GM21367 (cell line): ENCODE data around the gene NLGN1.

Experiments used
- ATAC-seq: cut with Tn5 transposase; IDR thresholded peaks from one replicate; pipeline ENCODE4 v1.9.1; 2021; ENCODE audit not compliant: unreplicated experiment

The NLGN1 gene

DNA sequence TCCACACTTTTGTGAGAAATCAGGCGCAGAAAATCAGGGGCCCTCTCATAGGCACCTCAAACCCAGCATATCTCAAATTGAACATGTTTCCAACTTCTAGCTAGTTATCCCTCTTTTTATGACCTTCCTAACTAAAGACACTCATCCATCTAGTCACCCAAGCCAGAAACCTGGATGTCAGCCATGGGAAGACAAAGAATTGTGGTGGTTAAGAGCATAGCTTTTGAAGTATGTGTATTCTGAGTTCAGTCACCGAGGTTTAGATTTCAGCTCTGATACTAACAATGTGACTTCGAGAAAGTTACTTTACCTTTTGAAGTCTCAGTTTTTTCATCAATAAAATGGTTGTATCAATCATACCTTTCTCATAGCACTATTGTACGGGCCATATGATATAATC lies 495.5 kb downstream of the NLGN1 start:
- no peak for ATAC-seq

DNA sequence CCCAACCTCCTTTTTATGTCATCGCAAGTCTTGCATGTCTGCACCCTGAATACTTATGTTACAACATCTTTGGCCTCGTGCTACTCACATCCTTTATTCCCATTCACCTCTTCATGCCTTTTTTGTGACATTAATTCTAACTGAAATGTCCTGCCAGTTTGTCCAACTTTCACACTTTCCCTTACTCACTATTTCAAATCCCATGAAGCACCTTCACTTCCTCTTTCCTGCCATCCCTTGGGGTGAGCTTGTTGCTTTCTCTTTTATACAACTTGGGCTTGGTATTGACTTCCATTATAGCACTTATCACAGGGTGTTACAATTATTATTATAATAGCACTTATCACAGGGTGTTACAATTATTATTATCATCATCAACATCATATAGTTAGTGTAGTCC lies 496.3 kb downstream of the NLGN1 start:
- no peak for ATAC-seq

DNA sequence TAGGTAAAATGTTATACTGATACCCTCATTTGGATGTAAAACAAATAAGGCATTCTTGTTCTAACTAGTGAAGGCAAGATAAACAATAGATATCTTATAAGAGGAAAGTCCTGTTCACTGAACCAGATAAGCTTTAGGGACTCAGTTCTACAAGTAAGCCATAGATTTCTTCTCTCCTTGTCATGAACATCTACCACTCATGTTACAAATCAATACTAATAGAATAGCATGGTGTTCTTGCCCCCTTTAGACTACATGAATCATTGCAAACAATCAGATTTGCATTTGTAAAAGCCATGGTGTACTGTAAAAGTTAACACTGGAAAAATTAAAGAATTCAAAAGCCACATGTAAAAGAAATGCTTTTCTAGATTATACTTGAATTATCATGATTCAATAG lies 500.1 kb downstream of the NLGN1 start:
- ATAC-seq = no peak

DNA sequence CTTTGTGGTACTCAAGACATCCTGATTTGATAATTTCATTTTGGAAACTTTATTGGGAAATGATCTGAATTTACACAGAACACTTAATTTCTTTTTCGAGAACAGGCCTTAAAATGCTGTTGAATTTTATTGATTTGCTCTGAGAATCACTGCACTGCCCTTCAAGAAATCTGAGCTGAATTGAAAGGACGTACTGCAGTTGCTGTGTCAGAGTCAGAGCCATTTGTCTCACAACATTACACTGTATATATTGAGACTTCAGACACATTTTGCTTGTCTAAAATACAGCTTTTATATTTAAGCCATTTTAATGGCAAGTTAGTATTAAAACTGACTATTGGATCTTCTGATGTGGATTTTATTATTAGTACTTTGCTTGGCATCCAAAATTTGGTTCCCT lies 504.1 kb downstream of the NLGN1 start:
- ATAC-seq = no peak

DNA sequence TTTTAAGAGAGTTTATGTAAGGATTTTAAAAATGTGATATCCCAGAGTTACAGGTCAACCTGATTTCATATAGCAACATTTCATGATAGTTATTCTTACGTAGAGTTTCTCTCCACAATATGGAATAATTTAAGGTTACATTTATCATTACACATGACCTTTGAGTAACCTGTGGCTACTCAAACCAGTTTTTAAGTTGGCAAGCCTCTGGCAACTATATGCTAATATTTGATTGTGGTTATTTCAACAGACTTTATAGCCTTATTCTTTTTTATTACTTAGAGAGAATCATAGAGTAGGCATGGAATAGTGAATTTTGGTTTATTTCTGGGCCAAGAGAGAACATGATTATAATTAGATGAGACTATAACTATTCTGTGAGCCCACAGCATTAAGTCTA lies 504.9 kb downstream of the NLGN1 start:
- no peak for ATAC-seq

DNA sequence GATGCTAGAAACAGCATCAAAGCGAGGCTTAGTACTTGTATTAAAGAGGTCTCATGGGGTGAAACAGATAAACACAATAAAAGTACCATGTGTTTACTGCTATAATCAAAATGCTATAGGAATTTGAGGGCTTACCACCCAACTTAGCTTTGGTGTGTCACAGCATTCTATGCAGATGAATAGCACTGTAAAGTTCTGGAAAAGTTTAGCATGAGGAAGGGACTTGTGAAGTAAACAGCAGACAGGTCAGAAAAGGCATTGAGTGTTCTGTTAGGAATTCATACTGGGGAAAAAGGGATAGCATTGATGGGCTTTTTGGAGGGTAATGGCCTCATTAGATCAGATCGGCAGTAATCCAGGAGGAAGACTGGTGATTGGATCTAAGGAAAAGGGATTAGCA lies 505.3 kb downstream of the NLGN1 start:
- ATAC-seq = no peak

DNA sequence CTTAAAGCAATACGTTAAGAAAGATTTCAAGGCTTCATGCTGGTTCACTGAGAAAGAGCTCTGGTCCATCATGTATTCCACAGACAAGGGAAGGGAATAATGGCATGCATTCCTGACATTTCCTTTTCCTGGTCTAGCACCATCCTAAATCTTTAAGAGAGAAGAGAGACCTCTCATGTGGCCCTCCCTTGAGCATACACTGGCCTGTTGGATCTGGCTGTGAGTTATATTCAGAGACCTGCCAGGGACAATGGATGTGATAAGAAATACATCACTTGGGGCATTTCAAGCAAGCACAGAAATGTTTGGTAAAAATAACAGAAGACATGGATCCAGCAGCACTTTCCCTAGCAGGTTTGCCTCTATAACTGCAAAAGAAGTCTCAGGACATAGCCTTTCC lies 507.8 kb downstream of the NLGN1 start:
- no peak for ATAC-seq

DNA sequence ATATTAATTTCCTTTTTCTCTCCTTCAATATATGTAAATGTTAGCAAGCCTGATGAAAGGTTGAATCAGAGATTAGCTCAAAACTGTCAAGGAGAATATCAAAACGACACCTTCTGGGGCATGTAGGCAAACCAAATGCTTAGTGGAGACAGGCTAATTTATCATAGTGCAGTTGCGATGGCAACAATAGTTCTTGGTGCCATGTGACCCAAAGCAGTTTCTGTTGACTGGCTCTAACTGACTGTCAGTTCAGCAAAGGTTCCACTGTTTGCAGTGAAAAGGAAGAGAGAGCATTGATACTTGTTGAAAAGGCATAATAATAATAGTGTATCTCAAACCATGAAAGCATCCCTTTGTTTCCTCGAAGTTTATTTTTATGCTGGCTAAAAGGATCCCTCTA lies 513.9 kb downstream of the NLGN1 start:
- ATAC-seq = no peak

DNA sequence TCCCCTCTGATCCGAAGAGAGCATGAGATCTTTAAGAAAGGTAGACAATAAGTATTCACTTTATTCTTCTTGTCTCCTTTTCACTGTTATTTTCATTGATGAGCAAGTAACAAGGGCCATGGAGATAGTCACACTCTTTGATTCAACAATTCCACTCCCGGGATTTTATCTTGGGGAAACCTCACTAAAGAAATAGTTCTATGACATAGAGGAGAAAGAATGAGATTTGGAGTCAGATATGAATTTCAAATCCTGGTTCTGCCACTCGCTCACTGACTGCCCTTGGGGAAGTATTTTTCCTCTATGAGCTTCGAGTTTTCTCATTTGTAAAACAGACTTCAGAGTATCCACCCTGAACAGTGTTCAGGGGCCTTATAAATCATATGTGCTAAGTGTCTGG lies 514.6 kb downstream of the NLGN1 start:
- ATAC-seq = no peak

DNA sequence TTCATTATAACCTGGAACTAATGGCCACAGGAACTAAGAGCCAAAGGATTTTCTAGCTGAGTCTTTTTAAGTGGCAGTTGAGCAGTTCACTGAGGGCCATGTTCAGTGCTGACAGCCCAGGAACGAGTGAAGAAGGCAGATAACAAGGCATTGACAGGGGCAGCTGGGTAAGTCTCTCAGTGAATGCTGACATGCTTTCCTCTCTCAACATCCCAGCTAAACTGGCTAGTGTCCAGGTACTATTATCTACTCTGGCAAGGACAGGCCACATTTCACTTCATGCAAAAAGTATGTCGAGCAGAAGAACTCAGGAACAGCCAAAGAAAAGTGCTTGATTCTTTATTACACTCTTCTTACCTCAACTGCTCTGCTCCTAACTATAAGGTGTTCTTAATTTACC lies 515.9 kb downstream of the NLGN1 start:
- ATAC-seq = no peak

DNA sequence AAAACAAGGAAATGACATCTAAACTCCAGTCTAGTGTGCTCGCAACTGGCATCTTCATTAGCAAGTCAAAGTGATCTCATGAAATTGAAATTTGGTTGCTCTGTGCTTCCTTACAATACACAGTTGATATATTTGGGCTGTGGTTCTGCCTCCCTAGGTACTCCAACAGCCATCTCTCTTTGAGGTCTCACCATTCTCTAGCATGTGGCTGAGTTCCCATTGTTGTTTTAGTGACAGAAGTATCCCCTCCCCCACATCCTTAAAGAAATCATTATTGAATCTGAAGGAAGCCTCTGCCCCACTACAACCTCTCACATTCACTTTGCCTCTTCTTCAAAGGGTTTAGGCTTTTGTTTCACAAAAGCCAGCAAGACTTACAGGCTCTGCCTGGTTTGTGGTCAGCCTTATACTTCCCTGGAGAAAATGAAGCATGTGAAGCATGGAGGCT lies 516.5 kb downstream of the NLGN1 start:
- no peak for ATAC-seq

DNA sequence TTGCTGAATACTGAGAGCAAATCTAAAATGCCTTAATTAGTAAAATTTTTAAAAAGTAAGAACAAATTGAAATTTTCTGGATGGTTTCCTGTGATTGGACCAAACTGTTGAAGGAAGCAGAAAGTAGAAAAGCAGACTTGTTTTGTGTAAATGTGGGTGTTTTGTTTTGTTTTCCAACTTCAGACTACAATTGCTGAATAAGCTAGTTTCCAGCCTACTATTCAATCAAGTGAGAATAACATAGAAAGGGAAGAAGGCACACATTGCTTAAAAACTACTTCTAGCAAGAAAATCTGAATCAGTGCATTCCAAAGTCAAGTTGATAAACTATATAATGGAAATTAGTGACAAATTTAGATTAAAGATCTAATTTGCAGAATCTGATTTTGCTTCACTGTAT lies 519.3 kb downstream of the NLGN1 start:
- no peak for ATAC-seq

DNA sequence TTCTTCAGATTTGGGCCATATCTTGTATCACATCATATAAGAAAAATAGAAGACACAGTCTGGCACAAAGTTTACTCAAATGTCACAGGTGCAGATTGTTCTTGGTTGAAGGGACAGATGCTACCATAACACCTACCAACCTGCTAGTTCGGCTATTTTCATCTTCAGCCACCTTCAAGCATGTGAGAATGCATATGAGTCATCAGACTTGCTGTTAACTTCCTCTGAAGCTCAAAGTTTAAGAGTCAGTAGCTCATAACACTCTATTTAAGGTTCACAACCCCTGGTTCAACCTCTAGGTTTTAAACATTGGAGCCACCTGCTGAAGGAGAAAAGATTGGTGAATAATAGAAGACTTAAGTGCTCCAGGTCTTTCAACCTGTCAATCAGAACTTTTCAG lies 522.8 kb downstream of the NLGN1 start:
- no peak for ATAC-seq

DNA sequence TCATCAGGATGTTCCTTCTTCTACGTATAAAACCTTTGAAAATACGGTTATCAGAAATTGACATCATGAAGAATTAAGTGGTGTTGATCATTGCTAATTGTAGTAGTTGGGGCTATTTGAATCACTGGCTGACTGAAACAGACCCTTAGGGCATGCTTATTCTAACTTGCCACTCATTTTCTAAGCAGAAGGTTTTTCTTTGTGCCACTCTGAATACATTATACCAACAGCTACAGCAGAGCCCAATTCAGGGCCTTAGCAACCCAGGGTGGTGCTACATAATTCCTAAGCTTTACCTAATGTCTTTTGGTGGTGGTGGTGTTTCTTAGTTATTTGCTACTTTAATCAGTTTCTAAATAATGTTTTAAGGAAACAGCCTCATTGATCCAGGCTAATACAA lies 524.2 kb downstream of the NLGN1 start:
- ATAC-seq = no peak

DNA sequence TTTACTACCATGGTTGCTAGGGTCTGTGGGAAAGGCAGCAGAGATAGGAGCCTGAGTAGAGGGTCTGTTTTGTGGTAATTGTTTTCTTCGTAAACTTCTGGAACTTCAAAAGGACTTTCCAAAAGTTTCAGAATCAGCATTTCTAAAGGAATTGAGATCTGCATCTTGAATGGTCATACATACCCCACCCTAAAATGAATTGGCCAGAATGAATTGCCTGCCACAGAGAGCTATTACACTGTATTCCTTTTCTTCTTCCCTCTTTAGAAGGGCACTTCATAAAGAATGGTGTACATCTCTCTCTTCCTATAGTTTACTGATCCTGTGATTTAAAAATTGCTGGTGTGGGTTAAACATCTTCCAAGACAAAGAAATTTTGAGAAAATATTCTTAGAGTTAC lies 525.7 kb downstream of the NLGN1 start:
- no peak for ATAC-seq

DNA sequence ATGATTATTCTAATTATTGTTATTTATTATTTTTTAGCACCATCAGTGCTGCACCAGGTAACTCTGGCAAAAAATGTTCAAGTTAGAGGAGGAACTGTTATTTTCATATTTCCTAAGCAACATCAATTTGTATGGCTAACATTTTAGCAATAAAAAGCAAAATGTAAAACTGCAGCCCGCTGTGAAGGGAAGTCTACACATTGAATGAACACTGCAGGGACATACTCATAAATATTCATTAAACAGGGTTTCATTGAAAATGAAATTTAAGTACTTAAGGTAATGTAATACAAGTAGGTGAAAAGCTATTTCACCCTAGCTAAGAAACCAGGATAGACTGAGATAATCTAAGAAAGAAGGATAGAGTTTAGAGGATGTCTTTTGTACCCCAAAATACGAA lies 532.7 kb downstream of the NLGN1 start:
- no peak for ATAC-seq

DNA sequence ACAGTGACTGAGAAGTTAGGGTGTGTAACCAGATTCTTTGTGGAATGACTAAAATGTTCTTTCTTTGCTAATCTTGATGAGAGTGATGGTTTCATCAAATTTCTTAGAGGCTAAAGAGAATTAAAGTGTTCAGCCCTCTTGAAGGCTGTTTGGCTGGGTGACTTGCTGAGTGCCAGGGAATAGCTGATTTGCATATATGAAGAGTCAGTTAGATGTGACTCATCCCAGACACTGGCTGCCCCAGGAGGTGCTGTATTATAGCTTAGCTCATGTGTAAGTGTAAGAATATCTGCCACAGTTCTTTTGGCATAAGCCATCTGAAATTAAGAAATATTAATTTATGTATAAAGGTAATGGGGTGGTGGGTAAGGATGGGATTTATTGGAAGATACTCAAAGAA lies 535.1 kb downstream of the NLGN1 start:
- peak; percentile 55 for ATAC-seq

DNA sequence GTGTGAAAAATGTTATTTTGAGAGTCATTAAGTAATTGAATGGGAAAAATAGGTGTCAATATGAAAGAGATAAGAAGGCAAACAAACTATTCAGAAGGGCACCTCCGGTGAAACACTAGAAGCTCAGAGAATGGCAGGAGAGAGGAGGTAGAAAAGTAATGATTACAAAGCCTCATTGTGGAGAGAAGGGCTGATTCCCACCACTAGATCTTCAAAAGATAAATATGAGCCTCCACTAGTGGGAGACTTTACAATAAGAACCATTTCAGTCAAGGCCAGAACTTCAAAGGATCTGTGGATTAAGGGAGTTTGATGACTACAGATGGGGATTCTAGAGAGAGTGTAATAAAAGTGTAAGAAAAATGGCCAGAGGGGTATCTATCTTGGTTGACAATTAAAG lies 535.6 kb downstream of the NLGN1 start:
- ATAC-seq = no peak

DNA sequence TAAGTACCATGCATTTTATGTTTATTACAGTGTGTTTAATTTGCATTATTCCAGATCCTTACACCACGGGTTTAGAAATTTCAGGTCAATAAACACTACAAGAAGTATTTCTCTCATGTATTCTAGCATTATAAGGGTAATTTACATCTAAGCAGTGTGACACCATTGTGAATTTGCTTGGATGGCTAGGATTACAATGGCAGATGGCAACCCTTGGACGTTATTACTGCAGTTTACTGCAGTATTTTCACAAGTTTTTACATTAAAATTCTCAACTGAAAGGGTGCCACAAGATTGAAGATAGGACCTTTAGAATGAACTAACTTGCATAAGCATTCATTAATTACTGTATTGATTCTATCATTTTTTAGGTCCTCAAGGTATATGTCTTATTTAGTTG lies 538.8 kb downstream of the NLGN1 start:
- no peak for ATAC-seq

DNA sequence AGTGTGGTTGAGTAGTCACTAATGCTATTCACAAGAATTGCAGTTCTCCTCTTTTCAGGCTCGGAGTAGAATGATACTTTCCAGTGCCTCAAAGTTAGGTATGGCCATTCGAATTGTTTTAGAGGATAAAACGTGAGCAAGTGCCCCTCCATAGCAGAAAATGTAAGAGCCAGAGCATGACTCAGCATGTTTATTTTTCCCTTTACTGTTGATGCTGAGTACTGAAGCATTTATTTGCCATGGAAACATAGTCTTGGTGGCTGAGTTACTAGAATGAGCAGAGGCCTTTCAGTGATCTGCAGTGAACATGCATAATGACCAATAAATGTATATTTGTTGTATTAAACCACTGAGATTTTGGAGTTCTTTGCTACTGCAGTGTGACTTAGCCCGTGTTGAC lies 540.6 kb downstream of the NLGN1 start:
- no peak for ATAC-seq

DNA sequence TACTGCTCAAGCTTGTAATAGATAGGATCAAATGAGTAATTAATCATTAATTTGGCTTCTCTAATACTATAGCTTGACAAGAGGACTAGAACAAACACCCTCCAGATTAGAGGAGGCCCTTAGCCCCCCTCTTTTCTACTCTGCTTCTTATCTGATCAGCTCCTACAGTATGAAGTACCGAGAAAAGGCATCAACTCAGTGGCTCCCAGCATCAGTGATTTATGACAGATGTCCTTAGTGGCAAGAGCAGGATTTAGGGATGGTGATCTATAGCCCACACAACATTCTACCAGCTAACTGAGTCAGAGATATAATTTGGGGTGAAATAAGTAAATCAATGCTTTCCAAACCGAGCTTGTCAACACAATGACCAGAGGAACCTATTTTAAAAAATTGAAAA lies 541.1 kb downstream of the NLGN1 start:
- ATAC-seq = no peak

DNA sequence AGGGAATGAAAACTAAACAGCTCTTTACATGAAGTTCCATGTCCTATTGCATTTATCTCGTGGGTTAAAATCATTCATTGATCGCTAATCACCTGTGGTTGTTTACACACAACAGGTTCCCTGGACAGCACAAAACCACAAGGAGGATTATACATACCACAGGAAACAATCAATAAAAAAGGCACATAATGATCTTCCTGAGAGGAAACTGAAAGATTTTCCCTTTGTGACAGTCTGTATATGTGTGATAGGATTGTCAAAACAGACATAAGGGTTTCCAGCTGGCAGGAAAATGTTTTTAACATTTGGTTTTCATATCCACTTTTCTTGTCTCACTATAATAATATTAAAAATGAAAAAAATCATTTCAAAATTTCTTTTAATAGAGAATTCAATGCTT lies 541.8 kb downstream of the NLGN1 start:
- no peak for ATAC-seq

DNA sequence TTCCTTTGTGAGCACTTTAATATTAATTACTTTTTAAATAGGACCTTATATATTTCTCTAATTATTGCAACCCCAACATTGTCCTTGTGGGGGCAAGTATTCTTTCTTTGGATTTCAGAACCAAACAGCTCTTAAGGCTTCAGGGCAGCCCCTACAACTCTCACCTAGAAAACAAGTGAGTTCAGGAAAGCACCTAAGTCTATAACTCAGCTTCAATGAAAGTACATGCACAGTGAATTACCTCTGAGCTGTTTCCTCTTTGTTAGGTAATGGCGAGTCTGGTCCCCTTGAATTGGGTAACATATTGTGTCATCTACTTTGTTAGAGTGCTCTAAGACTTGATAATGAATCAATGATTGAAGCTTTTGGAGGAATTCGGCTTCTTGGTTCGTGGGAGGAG lies 545.7 kb downstream of the NLGN1 start:
- ATAC-seq = no peak

DNA sequence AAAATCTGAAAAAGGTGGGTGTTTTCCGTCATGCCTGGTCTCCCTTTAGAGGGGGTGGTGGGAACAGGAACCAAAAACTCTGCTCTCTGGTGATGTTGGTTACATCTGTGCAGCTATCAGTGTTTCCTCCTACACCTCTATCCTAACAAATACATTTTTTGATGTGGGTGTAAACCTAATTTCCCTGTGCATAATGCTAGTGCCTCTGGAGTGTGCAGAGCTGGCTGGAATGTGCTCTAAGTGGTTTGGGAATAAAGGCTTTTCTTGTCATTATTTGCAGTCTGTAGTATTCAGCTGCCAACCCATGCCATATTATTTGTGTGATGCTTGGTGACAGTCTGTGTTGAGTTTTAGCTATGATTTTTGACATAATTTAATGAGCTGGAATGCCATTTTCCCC lies 547.6 kb downstream of the NLGN1 start:
- ATAC-seq = no peak
